ENCODE results near the gene SCRN2.
A peak's percentile ranks its signal among the peaks of the same experiment; 100 is the strongest.

The SCRN2 gene

GRCh38 chr17:47869114-47869513, 28.0 kb upstream of the SCRN2 start:
- DNase-seq (ENCODE audit: low read depth): no peak
- H3K4me3 ChIP-seq (replicated peaks; ENCODE audit: low read depth, low read length): no peak overlapping the region
- no peak for TF ChIP-seq CTCF (IDR thresholded peaks at IDR 0.05; ENCODE audit: low read length, missing control alignments)

GRCh38 chr17:47867813-47868533, 26.9 kb upstream of the SCRN2 start:
- no peak for TF ChIP-seq CTCF (IDR thresholded peaks at IDR 0.05; ENCODE audit: low read length, missing control alignments)
- no peak for DNase-seq (ENCODE audit: low read depth)
- no peak overlapping the region for H3K4me3 ChIP-seq (replicated peaks; ENCODE audit: low read depth, low read length)

GRCh38 chr17:47866941-47867340, 25.9 kb upstream of the SCRN2 start:
- H3K4me3 ChIP-seq (replicated peaks; ENCODE audit: low read depth, low read length): no peak overlapping the region
- no peak for TF ChIP-seq CTCF (IDR thresholded peaks at IDR 0.05; ENCODE audit: low read length, missing control alignments)
- DNase-seq (ENCODE audit: low read depth): peak; percentile 67

- H3K4me3 ChIP-seq (replicated peaks; ENCODE audit: low read depth, low read length): no peak overlapping the region
- no peak for DNase-seq (ENCODE audit: low read depth)
- TF ChIP-seq CTCF (IDR thresholded peaks at IDR 0.05; ENCODE audit: low read length, missing control alignments): no peak
Observed at GRCh38 chr17:47864791-47865216, 23.7 kb upstream of the SCRN2 start.

GRCh38 chr17:47862621-47863440, 21.8 kb upstream of the SCRN2 start:
- H3K4me3 ChIP-seq (replicated peaks; ENCODE audit: low read depth, low read length): no peak overlapping the region
- DNase-seq (ENCODE audit: low read depth): peak; percentile 73
- no peak for TF ChIP-seq CTCF (IDR thresholded peaks at IDR 0.05; ENCODE audit: low read length, missing control alignments)

- no peak for DNase-seq (ENCODE audit: low read depth)
- TF ChIP-seq CTCF (IDR thresholded peaks at IDR 0.05; ENCODE audit: low read length, missing control alignments): no peak
Observed at GRCh38 chr17:47860386-47860785, 19.3 kb upstream of the SCRN2 start.

More at GRCh38 chr17:47860386-47860785, 19.3 kb upstream of the SCRN2 start:
- H3K4me3 ChIP-seq (replicated peaks; ENCODE audit: low read depth, low read length): no peak overlapping the region

Data from fibroblast of pulmonary artery (primary cell).